ENCODE data around the gene TCFL5. TPM values are rescaled to one million over a fixed set of nuclear protein-coding genes. Genes with fewer than 3 reads are reported as not detected.

The TCFL5 gene
- total RNA-seq, 1 donor from 2014 or later, result 12.8 TPM

DNA sequence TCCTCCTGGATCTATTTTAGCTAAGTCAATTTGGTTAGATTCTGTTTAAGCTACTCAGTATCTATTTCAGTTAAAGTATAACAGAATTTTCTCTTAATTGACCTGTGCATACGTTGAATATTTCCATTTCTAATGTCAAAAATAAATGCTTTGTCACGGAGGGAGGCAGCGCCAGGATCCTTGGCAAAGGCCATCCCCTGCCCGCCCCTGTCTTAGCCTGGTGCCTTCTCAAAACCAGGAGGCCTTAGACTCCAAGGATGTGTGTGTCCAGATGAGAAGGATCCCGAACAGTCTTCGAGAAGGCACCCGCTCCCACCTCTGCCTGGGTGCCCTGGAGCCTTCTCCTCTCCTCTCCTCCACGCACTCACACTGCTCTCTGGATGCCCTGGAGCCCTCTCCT lies 22.4 kb downstream of the TCFL5 start:
- H3K4me3 Mint-ChIP-seq (ENCODE audit: unreplicated experiment), result no peak overlapping the region
- peaks cover 5% of the 10 kb centered on the region for H3K36me3 Mint-ChIP-seq (ENCODE audit: unreplicated experiment)
- H3K27ac Mint-ChIP-seq (ENCODE audit: unreplicated experiment), result no peak overlapping the region
- no peak for DNase-seq (ENCODE audit: extremely low spot score, unreplicated experiment)
- H3K27me3 Mint-ChIP-seq (ENCODE audit: unreplicated experiment), result peaks cover 2% of the 10 kb centered on the region
- no peaks in the 10 kb centered on the region for H3K9me3 Mint-ChIP-seq (ENCODE audit: unreplicated experiment)
- peaks cover 1% of the 10 kb centered on the region for H3K4me1 Mint-ChIP-seq (ENCODE audit: unreplicated experiment)
- TF ChIP-seq, protein P1, sequence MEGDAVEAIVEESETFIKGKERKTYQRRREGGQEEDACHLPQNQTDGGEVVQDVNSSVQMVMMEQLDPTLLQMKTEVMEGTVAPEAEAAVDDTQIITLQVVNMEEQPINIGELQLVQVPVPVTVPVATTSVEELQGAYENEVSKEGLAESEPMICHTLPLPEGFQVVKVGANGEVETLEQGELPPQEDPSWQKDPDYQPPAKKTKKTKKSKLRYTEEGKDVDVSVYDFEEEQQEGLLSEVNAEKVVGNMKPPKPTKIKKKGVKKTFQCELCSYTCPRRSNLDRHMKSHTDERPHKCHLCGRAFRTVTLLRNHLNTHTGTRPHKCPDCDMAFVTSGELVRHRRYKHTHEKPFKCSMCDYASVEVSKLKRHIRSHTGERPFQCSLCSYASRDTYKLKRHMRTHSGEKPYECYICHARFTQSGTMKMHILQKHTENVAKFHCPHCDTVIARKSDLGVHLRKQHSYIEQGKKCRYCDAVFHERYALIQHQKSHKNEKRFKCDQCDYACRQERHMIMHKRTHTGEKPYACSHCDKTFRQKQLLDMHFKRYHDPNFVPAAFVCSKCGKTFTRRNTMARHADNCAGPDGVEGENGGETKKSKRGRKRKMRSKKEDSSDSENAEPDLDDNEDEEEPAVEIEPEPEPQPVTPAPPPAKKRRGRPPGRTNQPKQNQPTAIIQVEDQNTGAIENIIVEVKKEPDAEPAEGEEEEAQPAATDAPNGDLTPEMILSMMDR (IDR thresholded peaks at IDR 0.05), result no peak

DNA sequence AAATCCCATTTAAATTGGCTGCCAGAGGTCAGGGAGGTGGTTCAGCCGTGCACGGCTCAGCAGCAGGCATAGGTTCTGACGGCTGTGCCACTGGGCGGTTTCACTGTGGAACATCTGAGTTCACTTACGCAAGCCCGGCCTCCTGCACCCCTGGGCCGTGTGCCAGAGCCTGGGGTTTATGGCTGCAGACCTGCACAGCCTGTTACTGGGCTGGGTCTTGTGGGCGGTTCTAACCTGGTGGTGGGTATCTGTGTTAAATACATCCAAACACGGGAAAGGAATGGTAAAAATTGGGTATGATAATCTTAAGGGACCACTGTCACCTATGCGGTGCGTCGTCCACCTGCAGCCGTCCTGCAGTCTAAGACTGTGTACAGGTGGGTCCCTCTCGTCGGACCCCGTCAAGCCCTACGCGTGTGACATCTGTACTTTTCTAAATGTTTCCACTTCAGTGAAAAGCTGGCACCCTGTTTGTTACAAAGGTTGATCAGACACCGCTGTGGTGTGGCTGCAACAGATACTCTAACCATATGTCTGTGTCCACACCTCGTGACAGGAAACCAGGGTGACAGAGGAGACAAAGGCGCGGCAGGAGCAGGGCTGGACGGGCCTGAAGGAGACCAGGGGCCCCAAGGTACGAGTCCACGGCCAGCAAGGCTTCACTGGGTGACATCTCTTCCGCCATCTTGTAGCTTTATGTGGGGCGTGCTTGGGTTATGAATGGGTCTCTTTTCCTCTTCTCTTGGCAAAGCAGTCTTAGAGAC lies 23.3 kb downstream of the TCFL5 start:
- DNase-seq (ENCODE audit: extremely low spot score, unreplicated experiment), result no peak

DNA sequence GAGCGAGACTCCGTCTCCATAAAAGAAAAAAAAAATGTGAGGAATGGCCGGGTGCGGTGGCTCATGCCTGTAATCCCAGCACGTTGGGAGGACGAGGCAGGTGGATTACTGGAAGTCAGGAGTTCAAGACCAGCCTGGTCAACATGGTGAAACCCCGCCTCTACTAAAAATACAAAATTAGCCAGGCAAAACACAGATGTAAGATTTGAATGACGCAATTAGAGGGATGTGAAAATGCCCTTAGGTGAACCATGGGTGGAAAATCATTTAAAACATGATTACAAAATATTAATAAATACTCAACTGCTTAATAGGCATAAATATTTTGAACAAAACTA lies 23.9 kb downstream of the TCFL5 start:
- no peak overlapping the region for H3K27ac Mint-ChIP-seq (ENCODE audit: unreplicated experiment)
- TF ChIP-seq, protein P1 (IDR thresholded peaks at IDR 0.05), result no peak
- H3K9me3 Mint-ChIP-seq (ENCODE audit: unreplicated experiment), result no peaks in the 10 kb centered on the region
- H3K36me3 Mint-ChIP-seq (ENCODE audit: unreplicated experiment), result peaks cover 2% of the 10 kb centered on the region
- H3K4me1 Mint-ChIP-seq (ENCODE audit: unreplicated experiment), result peaks cover 6% of the 10 kb centered on the region
- peaks cover 2% of the 10 kb centered on the region for H3K27me3 Mint-ChIP-seq (ENCODE audit: unreplicated experiment)
- no peak for DNase-seq (ENCODE audit: extremely low spot score, unreplicated experiment)
- H3K4me3 Mint-ChIP-seq (ENCODE audit: unreplicated experiment), result no peak overlapping the region

More for the DNA sequence above, 23.3 kb downstream of the TCFL5 start:
- Mint-ChIP-seq H3K27me3 (ENCODE audit: unreplicated experiment) (peaks cover 2% of the 10 kb centered on the region), H3K9me3 (ENCODE audit: unreplicated experiment) (no peaks in the 10 kb centered on the region), H3K27ac (ENCODE audit: unreplicated experiment) (no peak overlapping the region), H3K4me1 (ENCODE audit: unreplicated experiment) (peaks cover 3% of the 10 kb centered on the region), H3K36me3 (ENCODE audit: unreplicated experiment) (peaks cover 2% of the 10 kb centered on the region), H3K4me3 (ENCODE audit: unreplicated experiment) (no peak overlapping the region)
- TF ChIP-seq, protein P1 (IDR thresholded peaks at IDR 0.05), result no peak

DNA sequence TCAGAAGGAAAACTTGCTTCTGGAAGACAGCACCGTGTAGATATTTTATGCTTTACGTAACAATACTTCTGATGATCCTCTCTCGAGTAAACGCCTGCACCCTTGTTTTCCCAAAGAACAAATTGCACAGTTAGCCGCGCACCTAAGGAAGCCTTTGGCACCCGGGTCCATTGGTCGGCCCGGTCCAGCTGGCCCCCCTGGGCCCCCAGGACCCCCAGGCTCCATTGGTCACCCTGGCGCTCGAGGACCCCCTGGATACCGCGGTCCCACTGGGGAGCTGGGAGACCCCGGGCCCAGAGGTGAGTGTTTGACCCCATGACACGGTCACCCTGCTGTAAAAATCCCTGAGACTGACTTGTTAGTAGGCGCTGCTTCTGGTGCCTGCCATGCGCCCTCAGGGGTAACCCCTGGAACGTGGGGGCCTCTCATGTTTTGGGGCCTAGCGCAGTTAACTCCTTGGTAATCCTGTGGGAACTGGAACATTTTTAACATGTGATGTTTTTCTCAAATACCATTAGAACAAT lies 24.6 kb downstream of the TCFL5 start:
- Mint-ChIP-seq H3K9me3 (ENCODE audit: unreplicated experiment) (no peaks in the 10 kb centered on the region), H3K4me3 (ENCODE audit: unreplicated experiment) (no peak overlapping the region), H3K27me3 (ENCODE audit: unreplicated experiment) (peaks cover 2% of the 10 kb centered on the region), H3K4me1 (ENCODE audit: unreplicated experiment) (peaks cover 11% of the 10 kb centered on the region), H3K27ac (ENCODE audit: unreplicated experiment) (no peak overlapping the region), H3K36me3 (ENCODE audit: unreplicated experiment) (peaks cover 2% of the 10 kb centered on the region)
- TF ChIP-seq, protein P1 (IDR thresholded peaks at IDR 0.05), result no peak
- DNase-seq (ENCODE audit: extremely low spot score, unreplicated experiment), result no peak

DNA sequence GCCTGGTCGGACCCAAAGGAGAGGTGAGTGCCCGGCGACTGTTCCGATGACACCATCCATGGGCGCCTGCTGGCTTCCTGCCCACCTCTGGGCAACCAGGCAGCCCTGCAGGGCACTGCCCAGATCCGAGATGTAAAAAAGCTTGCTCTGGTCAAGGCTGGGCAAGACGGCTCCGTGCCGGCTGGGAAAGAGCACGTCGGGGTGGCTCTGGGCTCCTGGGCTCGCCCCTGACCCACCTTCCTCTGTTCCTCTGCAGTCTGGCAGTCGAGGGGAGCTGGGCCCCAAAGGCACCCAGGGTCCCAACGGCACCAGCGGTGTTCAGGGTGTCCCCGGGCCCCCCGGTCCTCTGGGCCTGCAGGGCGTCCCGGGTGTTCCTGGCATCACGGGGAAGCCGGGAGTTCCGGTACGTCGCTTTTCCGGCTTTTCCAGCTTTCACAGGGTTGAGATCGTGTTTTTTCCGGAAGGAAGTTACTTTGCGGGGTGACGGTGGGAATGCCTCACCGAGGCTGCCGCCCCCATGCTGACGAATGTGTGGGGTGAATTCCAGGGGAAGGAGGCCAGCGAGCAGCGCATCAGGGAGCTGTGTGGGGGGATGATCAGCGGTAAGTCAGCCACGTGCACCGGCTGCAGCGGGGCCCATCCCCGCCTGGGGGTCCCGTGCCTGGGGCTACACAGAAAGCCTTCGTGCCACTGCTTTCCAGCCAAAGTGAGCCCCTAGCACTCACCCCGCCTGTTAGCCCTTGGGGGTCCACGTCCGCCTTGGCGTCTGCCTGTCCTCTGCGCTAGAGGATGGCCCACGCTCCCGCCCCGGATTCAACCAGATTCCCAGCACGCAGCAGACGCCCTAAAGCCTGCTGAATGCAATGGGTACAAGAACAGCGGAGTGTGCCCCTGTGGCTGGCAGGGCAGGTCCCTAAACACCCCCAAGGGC lies 25.4 kb downstream of the TCFL5 start:
- Mint-ChIP-seq H3K36me3 (ENCODE audit: unreplicated experiment) (peaks cover 2% of the 10 kb centered on the region), H3K27me3 (ENCODE audit: unreplicated experiment) (peaks cover 2% of the 10 kb centered on the region), H3K4me1 (ENCODE audit: unreplicated experiment) (peaks cover 16% of the 10 kb centered on the region), H3K27ac (ENCODE audit: unreplicated experiment) (no peak overlapping the region), H3K4me3 (ENCODE audit: unreplicated experiment) (no peak overlapping the region), H3K9me3 (ENCODE audit: unreplicated experiment) (no peaks in the 10 kb centered on the region)
- TF ChIP-seq, protein P1 (IDR thresholded peaks at IDR 0.05), result no peak
- no peak for DNase-seq (ENCODE audit: extremely low spot score, unreplicated experiment)

Measured in osteocyte (in vitro differentiated cells).